Hippocampal formation (tissue), 2 donors: ENCODE measurements around the gene MAPK8IP3.

Source experiments
- DNase-seq, 2 donors: peaks; one replicate each; lab custom pipeline; 2025; lab: John Stamatoyannopoulos, UW

Gene MAPK8IP3

DNA sequence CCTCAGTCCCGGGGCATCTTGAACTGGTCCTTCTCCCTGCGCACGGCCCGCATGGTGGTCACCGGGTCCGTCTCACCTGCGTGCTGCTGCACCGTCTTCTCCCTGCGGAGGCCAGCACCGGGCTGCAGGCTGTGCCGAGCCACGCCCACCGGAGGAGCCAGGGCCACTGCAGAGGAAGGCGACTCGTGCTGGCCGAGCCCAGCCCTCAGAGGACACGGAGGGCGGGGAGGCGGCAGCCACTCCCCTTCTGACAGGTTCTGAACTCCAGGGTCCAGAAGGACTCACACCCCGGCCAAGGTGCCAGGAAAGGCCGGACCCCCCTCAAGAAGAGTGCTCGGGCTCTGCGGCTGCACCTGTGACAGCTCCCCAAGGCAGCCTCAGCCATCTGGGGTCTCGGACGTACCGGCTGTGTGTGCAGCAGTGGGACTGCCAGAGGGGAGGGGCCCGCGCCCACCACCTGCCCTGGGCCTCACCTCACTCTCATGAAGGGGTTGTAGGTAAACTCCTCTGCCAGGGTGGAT lies 103.3 kb downstream of the MAPK8IP3 start:
- DNase-seq, result no peak

DNA sequence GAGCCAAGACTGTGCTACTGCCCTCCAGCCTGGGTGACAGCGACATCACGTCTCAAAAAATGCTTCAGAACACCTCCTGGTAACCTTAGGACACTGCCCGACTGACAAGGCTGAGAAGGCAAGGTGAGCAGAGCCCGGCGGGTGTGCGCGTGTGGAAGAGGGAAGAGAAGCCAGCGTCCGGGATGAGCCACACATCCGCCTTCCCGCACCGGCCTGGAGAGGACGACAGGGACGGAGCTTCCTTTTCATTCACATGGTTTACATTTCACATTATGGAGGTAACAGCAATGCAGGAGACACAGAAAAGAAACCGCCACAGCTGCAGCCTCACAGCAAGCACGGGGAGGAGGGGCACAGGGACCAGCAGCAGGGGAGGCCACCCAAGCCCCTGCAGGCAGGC lies 104.1 kb downstream of the MAPK8IP3 start:
- DNase-seq, result no peak

DNA sequence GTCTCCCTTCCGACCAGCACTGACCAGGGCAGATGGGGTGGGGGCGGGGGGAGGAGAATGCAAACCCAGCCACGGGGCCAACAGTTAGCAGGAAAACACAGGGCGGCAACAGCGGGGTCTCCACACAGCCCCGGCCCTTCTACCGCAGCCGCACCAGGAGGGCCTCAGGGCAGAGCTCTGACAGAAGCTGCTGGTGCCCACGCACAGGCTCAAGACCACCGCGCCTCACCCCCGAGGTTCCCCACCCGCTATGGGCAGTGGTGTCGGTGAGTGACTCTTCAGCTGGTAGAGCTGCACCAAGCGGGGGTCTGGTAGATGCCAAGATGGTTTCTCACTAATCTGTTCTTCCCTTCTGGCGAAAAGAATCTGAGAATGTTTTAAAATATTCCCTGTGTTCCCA lies 104.5 kb downstream of the MAPK8IP3 start:
- DNase-seq, result no peak

DNA sequence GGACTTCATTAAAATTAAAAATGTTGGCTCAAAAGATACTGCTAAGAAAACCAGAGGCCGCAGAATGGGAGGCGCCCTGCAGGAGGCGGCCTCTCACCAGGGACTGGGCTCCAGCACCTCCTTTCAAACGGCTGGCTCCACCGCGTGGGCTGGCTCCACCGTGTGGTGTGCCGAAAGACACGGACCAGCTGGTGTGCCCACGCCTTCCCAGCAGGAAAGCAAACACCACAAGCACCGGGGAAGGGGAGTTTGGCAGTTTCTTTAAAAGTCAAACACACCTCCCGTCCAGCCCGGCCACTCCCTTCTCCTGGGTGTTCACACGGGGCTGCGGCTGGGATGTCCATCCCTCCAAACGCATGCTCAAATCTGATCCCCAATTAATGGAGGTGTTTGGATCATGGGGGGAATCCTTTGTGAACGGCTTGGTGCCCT lies 106.8 kb downstream of the MAPK8IP3 start:
- peak; percentile 14 to 38 for DNase-seq

DNA sequence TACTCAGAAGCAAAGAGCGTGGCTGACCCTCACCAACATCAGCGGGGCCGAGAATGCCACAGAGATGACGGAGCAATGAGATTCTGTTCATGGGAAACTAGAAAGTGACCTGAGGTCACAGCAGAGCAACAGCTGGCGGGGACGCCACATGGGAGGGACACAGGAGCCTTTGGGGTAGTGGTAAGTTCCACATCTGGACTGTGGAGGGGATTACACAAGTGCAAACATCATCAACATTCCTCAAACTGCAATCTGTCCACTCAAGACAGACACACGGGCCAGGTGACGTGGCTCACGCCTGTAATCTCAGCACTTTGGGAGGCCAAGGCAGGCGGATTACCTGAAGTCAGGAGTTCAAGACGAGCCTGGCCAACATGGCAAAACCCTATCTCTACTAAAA lies 109.5 kb downstream of the MAPK8IP3 start:
- DNase-seq, result no peak

DNA sequence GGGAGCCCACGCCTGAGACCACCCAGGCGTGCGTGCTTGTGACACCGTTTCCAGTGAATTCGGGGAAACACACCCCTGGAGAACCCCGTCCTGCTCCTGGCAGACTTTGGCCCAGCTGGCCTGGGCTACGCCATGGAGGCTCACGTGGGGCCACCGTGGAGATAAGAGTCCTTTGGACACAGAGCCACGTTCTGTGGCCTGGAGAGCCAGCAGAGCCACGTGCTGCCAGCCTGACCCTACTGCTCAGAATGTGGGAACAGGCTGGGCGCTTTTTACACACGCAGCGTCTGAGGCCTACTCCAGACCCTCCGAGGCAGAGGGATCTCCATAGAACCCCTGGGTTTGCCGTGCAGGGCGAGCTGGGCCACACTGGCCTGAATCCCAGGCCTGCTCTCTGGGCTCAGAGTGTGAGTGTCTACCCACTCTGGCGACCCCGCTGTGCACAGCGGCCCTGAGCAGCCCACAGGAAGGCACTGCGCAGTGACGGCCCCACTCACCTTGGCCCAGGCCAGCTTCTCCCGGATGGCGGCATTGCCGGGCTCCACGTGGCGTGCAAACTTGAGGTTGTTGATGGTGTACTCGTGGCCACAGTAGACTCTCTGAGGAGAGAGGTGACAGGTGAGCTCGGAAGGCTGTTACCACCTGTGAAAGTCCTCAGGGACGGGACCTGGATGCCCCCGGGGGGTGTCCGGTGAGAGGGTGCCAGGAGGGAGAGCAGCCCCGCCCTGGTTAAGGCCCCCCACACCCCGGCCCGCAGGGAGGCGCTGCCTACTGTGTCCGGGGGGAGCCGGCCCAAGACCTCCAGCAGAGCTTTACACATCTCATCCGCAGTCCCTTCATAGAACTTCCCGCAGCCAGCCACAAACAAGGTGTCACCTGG lies 110.6 kb downstream of the MAPK8IP3 start:
- DNase-seq, result no peak

DNA sequence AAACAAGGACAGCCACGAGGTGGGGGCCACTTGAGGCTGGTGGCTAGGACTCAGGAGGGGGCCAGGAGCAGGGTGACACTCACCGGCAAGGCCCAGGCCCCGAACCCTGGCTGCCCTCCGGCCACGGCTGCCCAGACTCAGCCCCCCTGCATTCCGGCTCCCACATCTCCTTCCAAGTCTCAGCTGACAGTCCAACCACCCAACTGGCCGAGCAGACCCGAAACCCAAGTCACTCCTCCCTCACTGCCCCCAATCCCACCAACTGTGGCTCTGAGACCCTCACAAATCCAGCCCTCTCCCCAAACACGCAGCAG lies 111.2 kb downstream of the MAPK8IP3 start:
- no peak for DNase-seq

DNA sequence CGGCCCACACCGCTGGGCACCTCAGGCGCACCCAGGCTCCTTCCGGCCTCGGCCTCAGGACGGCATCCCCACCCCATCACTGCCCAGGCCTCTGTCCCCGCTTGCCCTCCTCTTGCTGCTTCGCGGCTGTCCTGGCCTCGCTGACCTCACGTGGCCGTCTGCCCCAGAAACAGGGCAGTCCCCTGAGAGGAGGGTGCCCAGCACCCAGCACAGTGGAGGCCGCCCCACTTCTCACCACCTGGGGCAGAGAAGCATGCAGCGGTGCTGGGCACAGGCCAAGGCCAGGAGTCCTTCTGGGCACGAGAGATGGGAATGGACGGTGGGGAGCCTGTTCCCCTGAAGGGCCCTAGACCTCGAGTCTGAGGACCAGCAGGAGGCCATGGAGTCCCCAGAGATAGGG lies 111.7 kb downstream of the MAPK8IP3 start:
- DNase-seq, result no peak

DNA sequence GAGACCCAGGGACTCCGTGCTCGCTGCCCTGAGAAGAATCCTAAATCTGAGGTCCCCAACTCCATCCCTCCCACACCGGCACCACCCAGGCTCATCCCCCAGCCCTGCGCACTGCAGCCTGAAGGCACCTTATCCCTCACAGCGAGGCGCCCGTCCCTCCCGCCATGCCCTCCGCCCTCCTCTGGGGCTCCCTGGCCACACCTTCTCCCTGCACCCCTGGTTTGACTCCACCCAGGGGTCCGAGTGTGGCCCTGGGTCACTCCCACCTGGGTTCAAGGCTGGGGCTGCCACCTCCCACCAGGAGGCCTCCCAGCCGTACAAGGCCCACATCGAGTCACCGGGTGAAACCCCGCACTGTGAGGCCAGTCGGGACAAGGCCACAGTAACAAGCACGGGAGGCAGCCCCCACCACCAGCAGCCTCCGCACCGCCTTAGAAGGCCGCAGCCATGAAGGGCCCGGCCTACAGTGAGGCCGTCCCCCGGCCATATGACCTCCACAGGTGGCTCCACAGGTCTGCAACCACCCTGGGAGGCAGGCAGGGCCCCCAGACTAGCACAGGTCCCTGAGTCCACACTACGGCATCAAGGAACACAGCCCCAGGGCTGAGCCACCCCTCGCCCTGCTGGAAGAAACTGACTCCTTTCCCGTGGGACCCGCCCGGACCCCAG lies 112.3 kb downstream of the MAPK8IP3 start:
- no peak for DNase-seq

DNA sequence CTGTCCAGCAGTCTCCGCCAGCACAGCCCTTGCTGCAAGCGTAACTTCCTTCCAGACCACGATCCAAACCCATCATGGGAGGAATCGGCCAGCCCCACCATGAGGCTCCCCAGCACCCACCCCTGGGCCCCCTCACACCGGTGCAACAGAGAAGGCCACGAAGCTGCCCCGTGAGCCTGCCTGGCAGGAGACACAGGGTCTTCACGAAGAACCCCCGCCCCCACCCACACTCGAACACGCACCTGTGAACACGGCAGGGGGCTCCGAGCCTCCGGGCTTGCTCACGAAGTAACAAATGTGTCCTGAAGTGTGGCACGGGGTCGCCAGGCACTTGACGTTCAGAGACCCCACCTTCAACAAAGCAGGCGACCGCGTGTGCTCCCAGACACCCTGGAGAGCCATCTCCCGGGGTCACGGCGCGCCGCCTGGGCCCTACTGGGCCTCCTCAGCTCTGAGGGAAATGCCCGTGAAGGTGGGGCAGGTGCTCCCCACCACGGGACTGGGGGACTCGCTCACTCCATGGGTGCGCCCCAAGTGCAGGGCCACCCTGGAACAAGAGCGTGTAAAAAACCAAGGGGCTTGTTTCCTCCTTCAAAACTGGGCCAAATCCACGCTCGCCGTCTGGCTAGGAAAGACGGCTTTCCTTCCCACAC lies 113.0 kb downstream of the MAPK8IP3 start:
- DNase-seq, result no peak

DNA sequence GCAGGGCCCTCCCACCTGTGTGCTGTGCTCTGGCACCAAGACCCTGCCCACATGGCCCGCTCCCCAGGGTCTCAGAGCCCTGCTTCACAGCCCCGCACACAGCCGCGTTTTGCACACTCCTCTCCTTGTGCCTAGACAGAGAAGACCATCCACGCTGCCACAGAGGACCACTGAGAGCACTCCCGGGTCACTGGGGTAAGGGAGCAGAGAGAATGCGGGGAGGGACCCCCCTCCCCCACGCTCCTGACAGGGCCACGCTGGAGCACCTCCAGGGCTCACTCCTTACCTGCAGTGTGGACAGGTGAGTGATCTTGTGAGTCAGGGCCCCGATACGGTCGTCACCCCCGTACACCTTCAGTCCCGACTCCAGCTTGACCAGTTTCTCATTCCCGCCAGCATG lies 113.6 kb downstream of the MAPK8IP3 start:
- DNase-seq, result no peak
